GM20431 (cell line): ENCODE data around the gene CDR2.

Experiments
- in situ Hi-C: fragments of 300-500 bp; cut with MseI, MboI; formaldehyde crosslinking; loops from one replicate; pipeline ENCODE4 v1.15.0; 2020; ENCODE audit warnings: low sequenced_read_pairs; ENCODE audit not compliant: unreplicated experiment

CDR2 gene

DNA sequence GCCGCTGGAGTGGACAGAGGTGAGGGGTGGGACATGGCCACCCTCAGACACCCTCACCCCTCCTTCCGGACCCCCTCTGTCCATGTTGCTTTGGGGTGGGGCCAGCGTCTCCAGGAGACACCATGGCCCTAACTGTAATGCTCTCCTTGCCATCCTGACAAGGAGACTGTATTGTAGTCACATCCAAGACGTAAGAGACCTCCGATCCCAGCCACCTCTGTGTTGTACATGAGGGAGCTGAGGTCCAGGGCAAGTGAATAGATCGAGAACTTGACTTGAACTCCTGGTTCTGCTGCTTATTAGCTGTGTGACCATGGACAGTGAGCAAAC is 47.0 kb downstream of the CDR2 start:
- in situ Hi-C loops = loop anchor here (25.0 kb wide), 1 partner anchor 310 kb away; no protein-coding TSS in a partner anchor

DNA sequence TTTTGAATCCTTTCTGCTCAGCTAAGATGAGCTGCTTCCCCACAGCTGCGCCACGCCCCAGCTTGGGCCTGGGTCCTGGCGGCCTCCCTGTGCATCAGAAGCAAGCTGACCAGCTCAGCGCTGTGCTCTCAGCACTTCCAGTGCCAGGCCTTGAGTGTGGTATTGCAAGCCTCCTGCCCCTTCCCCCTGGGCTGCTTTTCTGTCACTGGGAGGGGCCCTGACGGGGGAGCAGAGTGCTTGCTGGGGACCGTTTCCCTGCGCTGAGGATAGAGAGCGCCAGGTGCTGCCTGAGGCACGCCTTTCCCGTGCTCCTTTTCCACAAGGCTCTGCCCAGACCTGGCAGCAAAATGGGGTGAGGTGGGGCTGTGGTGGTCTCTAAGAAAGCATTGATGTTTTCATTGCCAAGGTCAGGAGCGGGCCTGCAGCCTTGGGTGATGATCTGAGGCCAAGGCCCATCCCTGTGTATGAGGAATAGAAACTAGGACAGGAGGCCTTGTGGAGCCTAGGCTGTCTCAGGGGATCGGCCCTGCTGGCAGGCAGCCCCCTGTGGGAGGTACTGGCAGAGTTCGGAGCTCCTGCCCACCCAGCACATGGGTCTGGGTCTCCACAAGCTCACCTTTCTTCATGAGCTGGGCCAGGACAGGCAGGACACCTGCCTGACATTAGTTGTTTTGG is 47.5 kb downstream of the CDR2 start:
- in situ Hi-C loops = loop anchor here (25.0 kb wide), 1 partner anchor 310 kb away; no protein-coding TSS in a partner anchor

DNA sequence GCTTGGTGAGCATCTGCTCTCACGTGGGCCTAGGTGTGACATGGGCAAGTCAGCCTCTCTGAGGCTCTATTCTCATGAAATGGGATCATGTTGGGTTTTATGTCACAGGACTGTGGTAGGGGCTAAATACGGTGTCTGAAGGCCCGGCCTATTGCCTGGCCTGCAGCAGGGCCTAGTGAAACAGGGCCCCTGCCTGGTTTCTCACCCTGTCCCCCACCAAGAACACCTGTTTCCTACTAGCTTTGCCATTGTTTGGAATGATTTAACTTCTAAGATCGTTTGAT is 48.1 kb downstream of the CDR2 start:
- in situ Hi-C loops = loop anchor here (25.0 kb wide), 1 partner anchor 311 kb away; no protein-coding TSS in a partner anchor

DNA sequence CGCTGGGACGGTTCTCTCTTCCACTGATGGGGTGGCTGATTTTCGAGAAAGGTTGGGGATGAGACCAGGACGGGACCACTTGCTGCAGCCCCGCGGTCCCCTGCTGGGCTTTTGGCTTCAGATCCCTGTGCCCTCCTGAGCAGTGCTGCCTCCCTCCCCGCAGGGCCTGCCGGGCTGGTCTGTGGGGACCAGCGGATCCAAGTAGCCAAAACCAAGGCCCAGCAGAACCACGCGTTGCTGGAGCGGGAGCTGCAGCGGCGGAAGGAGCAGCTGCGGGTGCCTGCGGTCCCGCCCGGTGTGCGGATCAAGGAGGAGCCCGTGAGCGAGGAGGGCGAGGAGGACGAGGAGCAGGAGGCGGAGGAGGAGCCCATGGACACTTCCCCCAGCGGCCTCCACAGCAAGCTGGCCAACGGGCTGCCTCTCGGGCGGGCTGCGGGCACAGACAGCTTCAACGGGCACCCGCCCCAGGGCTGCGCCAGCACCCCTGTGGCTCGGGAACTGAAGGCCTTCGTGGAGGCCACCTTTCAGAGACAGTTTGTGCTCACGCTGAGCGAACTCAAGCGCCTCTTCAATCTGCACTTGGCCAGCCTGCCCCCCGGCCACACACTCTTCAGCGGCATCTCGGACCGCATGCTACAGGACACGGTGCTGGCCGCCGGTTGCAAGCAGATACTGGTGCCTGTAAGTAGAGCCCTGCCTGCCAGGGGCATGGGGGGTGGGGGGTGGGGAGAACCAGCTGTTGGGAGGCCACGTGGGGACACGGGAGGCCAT is 48.6 kb downstream of the CDR2 start:
- in situ Hi-C loops = loop anchor here (25.0 kb wide), 1 partner anchor 312 kb away; no protein-coding TSS in a partner anchor

DNA sequence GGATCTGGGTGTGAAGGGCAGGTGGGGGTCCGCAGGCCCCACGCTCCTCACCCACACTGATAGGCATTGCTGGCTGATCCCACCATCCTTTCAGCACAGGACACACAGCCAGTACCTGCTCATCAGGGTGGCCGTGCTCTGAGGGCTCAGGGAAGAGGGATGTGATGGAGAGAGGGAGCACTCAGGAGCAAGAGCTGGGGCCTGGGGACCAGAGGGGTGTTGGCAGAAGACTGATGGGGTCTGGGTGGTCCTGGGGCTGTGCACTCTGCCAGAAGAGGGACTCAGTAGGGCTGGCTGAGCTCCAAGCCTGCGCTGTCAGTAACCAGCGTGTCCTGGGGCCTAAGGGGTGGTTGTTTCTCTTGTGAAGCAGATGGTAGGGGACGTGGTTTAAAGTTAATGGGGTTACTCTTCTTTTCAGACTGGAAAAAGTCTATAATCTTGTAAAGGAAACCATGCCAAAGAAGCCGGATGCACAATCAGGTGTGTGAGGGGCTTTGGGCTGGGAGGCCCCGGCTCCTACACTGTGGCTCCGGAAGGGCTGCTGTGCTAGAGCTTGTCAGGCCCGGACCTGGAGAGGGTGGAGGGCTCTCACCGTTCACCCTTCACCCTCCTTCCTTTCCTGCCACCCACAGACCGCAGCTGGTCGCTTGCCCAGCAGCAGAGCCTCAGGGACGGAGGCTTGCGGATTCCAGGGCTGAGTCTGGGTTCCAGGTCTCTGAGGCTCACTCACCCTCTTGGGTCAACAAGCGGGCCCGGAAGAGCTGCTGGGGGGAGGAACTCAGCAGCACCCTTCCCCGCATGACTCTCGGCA is 49.4 kb downstream of the CDR2 start:
- in situ Hi-C loops = loop anchor here (25.0 kb wide), 1 partner anchor 312 kb away; no protein-coding TSS in a partner anchor

DNA sequence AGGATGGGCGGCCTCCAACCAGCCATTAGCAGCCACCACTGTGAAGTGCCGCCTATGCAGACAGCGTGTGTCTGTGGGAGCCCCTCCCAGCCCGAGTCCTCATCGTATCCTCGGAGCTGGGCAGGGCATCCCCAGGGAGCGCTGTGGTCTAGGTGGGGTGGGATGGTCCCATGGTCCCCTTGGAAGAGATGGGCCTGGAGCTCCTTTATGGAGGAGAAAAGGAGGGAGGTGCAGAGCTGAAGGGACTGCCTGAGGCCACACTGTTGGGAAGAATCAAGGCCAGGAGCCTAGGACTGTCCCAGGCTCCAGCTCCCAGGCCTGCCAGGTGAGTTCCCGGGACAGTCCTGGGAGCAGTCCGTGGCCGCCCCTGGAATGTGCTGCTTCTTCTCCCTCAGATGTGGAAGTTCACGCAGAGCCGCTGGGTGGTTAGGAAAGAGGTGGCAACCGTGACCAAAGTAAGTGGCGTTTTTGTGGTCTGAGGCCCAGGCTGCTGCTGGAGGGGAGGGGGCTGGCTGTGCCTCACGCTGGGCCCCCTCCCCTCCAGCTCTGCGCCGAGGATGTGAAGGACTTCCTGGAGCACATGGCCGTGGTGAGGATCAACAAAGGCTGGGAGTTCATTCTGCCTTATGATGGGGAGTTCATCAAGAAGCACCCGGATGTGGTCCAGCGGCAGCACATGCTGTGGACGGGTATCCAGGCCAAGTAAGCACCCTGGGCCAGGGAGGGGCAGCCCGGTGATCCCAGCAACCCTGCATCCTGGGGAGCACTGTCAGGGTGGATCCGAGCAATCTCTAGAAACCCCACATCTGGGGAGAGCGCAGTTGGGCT is 50.2 kb downstream of the CDR2 start:
- in situ Hi-C loops = no loop called here

DNA sequence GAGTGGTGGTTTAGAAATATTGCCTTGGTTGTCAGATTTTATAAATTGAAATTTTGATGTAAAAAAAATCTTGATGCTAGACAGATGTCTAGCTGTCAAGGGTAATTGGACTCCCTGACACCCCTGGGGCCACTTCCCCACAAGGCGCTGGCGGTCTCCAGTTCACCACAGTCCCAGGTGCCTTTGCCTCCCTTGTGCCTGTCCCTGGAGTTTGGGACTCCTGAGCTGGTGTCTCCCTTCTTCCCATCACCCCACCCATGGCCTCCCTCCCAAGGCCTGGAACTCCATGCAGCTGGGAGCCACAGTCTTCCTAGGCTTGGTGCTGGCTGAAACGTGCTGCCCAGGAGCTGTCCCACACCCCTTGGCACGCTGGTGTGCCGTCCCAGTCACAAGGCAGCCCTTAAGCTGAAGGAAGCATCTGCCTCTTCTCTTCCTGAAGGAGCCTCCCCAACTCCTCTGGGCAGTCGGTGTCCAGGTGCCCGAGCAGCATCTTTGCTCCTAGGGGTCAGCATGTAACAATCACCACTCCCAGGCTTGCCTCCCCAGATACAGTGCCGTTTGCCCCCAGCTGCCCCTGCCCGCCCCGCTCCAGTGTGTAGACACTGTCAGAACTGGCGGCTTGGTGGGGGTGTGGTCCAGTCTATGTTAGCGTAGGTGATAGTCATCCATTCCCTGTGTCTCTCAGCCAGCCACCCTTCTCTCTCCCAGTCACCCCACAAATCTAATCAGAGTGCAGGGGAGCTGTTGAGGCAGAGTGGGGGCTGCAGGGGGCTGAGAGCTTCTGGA is 51.1 kb downstream of the CDR2 start:
- in situ Hi-C loops = no loop called here

DNA sequence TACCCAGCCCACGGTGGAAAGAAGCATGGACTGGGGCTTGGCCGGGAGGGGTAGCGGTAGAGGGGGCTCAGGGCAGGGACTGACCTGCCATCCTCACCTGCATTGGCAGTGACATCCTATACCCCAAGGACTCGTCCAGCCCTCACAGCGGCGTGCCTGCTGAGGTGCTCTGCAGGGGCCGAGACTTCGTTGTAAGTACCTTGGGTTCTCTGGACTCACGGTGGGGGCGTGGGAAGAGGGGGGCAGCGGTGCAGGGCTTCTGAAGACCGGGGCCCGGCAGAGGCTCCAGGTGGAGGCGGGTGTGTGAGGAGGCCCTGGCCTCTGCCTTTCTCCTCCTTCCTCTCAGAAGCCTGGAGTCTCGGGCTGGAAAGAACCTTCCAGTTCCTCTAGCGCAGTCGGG is 51.7 kb downstream of the CDR2 start:
- in situ Hi-C loops = no loop called here

DNA sequence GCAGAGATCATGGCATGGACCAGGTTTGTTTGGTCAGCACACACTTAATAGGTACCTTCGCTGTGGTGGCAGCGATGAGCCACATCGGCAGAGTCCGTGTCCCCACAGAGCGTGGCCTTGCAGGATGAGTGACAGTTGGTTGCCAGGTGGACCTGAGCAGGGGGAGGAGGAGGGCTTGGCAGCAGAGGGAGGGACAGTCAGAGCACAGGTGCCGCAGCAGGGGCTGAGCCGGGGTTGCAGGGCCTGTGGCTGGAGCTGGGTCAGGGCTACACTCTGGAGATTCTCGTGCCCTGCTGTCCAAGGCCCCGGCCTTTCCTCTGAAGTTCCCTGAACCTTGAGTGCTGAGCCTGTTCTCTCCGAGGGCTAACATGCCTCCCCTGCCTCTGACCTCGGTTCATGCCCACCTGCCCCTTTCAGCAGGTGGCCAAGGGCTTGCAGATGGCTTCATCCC is 52.4 kb downstream of the CDR2 start:
- in situ Hi-C loops = no loop called here

DNA sequence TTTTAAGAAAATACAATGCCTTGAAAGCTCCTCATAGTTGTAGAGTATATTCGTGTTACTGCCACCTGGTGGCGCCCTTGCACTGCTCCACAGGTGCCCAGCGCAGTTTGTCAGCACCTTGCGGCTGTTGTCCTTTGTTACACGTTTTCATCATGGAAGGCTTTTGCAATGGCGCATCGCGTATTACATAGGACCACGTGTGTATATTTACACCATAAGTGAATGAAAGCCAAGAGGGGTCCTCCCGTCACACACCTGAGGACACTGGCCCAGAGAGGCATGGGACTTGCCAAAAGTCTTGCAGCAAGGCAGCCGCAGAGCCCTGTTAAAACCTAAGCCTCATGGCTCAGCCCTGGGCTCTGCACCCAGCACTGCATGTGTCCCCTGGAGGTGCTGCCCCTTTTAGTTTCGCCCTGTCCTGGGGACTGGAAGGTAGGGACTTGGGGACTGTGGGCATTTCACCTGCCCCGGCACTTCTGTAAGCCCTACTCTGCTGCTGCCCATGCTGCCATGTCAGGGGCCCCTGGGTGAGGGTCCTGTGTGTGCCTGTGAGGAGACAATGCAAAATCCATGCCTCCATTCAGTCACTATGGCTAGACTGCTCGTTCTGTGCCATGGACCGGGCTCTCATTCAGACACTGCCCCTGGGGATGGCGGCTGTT is 52.9 kb downstream of the CDR2 start:
- in situ Hi-C loops = no loop called here

DNA sequence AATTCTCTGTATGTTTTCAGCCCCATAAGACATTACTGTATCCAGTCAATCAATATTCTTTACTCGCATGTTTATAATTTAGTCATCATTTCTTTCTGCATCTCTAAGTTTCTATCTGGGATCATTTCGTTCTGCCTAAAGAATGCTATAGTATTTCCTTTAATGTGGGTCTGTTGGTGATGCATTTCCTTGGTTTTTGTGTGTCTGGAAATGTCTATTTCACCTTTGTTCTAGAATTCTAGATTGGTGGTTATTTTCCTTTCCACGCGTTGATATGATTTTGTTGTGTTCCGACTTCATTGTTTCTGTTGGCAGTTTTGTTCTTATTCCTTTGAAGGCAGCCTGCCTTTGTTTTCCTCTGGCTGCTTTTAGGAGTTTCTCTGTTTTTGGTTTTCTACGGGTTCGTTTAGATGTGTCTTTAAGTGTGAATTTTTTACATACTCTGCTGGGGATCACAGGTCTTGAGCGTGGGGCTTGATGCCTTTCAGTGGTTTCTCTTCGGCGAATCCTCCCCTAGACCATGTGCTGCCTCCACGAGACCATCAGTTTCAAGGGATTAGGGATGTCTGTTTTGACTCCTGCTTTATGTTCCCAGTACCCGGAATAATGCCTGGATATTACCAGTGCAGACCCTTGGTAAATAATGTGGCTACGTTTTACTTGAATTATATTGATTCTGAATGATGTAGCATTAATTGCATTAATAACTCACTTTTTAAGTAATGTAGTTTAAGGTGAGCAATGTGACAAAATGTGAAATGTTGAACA is 53.7 kb downstream of the CDR2 start:
- in situ Hi-C loops = no loop called here

DNA sequence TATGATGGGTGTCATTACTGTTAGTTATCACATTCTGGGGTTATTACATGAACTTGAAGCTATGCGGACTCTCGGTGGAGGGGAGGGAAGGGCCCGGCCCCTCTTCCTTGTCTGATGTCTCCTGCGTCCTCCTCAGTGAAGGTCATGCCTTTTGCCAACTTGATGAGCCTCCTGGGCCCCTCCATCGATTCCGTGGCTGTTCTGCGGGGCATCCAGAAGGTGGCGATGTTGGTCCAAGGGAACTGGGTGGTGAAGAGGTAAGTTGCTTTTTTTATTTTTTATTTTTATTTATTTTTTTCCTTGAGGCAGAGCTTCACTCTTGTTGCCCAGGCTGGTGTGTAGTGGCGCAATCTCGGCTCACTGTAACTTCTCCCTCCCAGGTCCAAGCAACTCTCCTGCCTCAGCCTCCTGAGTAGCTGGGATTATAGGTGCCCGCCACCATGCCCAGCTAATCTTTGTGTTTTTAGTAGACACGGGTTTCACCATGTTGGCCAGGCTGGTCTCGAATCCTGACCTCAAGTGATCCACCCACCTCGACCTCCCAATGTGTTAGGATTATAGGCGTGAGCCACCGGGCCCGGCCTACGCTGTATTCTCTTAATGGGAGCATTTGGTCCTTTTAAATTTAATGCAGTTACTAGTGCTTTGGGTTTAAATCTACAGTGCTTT is 55.6 kb downstream of the CDR2 start:
- in situ Hi-C loops = no loop called here

DNA sequence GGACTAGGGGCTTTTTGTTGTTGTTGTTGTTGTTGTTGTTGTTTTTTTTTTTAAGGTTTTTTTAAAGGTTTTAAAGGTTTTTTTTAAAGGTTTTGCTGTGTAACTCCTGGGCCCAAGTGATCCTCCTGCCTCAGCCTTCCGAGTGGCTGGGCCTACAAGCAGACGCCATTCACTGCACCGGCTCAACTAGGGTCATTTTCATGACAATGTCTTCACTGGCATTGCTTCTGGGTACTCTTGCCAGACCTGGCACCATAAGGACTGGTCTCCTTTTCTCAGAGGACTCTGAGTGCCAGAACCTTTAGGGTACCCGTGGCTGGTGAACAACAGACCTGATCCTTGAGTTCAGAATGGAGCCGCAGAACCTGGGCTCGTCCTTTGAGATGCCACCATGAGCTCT is 56.8 kb downstream of the CDR2 start:
- in situ Hi-C loops = no loop called here

DNA sequence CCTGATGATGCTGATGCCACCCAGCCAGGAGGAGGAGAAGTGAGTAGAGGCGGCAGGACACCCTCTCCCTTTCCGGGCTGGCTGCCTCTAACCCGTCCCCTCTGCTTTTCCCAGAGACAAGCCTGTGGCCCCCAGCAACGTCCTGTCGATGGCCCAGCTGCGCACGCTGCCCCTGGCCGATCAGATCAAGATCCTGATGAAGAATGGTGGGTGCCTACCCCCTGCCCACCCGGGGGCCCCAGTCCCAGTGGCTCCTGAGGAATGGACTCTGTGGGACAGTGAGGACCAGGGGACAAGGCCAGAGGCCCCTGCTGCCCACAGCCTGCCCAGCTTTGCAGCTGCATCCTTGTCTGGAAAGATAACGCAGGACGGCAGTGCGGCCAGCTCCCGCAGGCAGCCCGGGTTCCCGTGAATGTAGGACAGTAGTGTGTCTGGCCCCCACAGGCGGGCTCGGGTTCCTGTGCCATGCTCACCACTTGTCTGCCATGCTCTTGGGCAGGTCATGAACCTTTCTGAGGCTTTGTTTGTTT is 57.4 kb downstream of the CDR2 start:
- in situ Hi-C loops = no loop called here

DNA sequence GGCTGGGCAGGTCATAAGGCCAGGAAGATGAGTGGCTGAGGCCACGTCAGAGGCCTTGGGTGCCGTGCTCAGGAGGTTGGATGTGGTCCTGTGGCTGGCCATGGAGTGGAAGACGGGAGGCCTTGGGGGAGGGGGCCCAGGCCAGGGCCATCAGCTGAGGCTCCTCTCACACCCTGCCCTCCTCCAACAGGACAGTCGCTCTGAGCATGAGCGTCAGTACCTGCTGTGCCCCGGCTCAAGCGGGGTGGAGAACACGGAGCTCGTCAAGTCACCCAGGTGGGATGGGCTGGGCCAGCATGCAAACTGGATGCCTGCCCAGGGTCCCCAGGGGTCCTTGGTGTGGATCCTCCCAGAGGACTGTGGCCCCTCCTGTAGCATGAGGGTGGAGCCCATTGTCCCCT is 58.0 kb downstream of the CDR2 start:
- in situ Hi-C loops = no loop called here

DNA sequence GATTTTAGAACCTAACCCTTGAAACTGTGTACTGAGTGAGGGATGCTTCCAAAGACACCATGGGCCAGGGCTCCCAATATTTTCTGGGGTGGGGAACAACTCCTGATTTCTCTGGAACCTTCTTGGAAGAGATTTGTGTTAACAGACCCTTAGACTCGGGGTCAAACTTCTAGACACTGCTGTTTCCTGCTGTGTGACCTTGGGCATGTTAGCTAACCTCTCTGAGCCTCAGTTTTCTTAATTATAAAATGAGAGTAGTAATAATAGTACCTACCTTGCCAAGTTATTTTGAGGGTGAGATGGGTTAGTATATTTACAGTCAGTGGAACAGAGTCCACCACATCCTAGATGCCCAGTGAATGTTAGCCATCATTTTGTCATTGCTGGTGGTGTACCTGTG is 58.4 kb downstream of the CDR2 start:
- in situ Hi-C loops = no loop called here
